MG63 (cell line): ENCODE results near the gene GALNS. TPM values are rescaled to one million over a fixed set of nuclear protein-coding genes. Genes with fewer than 3 reads are reported as not detected.
"Not testable (repeated sequence)": the region's sequence is repeated elsewhere in the genome, so short reads cannot be mapped to it uniquely, and the experiment has no call there.

Experiments used
- DNase-seq: peaks from one replicate; pipeline ENCODE4 v3.0.0-alpha.2; 2020
- H3K27me3 ChIP-seq: fragments of 250-450 bp; sonication (Bioruptor Pico); 2 replicates; pipeline ENCODE4 v1.5.1; 2020; ENCODE audit warnings: mild to moderate bottlenecking, moderate library complexity
- H3K36me3 ChIP-seq: fragments of 250-450 bp; sonication (Bioruptor Pico); 2 replicates; pipeline ENCODE4 v1.5.1; 2020; ENCODE audit warnings: mild to moderate bottlenecking, moderate library complexity
- H3K4me3 ChIP-seq: fragments of 250-450 bp; sonication (Bioruptor Pico); 2 replicates; pipeline ENCODE4 v1.5.1; 2020; ENCODE audit warnings: mild to moderate bottlenecking, moderate library complexity
- H3K9me3 ChIP-seq: fragments of 250-450 bp; sonication (Bioruptor Pico); 2 replicates; pipeline ENCODE4 v1.5.1; 2020; ENCODE audit warnings: mild to moderate bottlenecking, moderate library complexity
- total RNA-seq: library from RNA; depleted of rRNA; stranded (reverse); fragments of >200 nt; shearing (Covaris generic); gene quantifications from 2 replicates; pipeline ENCODE4 v1.2.3, GENCODE V29; 2014; ENCODE audit warnings: low replicate concordance; rRNA removed

The GALNS gene
- total RNA-seq = 8.8 and 11.3 TPM in 2 replicates

DNA sequence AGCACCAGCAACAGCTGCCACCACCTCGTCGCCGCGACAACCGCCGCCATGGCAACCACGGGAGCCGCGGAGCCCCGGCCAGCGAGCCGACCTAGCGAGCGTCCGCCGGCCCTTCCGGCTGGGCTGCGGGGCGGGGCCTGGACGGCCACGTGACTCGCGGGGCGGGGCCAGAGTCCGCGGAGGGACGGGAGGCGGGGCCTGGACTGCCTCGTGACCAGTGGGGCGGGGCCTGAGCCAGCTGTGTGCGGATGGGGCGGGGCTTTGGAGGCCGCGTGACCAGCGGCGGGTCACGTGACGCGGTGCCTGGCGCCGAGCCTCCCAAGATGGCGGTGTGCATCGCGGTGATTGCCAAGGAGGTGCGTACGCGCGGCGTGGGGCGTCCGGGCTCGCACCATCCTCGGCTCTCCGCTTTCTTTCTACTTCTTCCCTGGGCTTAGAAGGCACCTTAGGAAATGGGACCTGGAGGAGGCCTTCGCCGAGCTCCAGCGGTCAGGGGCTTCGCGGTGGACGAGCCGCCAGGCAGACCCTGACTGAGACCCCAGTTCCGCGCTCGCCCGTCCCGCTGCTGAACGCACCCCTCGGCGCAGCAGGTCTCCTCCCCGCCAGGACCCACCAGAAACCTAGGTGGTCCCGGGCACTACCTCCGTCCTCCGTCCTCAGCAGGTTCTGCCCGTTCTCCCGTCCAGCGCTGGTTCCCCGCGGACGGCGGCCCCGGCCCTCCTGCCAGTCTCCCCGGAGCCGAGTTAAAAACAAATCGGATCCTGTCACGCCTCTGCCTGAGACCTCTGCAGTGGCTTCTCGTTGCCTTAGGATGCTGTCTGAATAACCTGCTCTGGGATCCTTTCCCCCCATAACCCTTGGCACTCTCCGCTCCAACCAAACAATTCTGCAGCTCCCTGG is at the start of gene GALNS, which contains the start of gene TRAPPC2L:
Gene GALNS, minus strand, starts transcription at position 120 of the 900 bp plus-strand sequence. Its CDS starts 70 bp downstream, at position 50.
Gene TRAPPC2L, plus strand, starts transcription at position 300 of the 900 bp plus-strand sequence. Its CDS starts 24 bp downstream, at position 324.
- H3K9me3 ChIP-seq = no peaks in the 10 kb centered on the region
- peak; percentile 84 for DNase-seq
- no peaks in the 10 kb centered on the region for H3K27me3 ChIP-seq
- H3K4me3 ChIP-seq = peak within 1 kb of the TSS; percentile 86
- no peaks in the 10 kb centered on the region for H3K36me3 ChIP-seq

- no peak for DNase-seq
- no peaks in the 10 kb centered on the region for H3K27me3 ChIP-seq
- H3K9me3 ChIP-seq = no peaks in the 10 kb centered on the region
- H3K4me3 ChIP-seq = no peak overlapping the region
- no peaks in the 10 kb centered on the region for H3K36me3 ChIP-seq
Measured at GRCh38 chr16:88906020-88906419, 49.3 kb upstream of the GALNS start.

DNA sequence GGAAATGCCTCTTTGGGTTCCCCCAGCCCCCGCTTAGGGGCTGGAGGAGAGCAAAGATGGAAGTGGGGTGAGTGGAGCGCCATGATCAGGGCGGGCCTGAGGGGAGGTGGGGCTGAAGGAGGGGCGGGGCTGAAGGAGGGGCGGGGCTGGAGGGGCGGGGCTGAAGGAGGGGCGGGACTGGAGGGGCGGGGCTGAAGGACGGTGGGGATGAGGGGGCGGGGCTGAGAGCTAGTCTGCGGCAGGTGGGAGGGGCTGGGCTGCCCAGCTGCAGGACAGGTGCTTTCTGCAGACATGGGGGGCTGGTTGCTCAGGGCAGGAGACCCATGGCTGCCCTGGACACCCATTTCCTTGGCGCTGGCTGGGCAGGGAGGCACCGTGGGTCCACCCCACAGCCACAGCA is 48.8 kb upstream of the GALNS start:
- H3K4me3 ChIP-seq = no peak overlapping the region
- no peaks in the 10 kb centered on the region for H3K36me3 ChIP-seq
- H3K9me3 ChIP-seq = no peaks in the 10 kb centered on the region
- DNase-seq = no peak
- no peaks in the 10 kb centered on the region for H3K27me3 ChIP-seq

DNA sequence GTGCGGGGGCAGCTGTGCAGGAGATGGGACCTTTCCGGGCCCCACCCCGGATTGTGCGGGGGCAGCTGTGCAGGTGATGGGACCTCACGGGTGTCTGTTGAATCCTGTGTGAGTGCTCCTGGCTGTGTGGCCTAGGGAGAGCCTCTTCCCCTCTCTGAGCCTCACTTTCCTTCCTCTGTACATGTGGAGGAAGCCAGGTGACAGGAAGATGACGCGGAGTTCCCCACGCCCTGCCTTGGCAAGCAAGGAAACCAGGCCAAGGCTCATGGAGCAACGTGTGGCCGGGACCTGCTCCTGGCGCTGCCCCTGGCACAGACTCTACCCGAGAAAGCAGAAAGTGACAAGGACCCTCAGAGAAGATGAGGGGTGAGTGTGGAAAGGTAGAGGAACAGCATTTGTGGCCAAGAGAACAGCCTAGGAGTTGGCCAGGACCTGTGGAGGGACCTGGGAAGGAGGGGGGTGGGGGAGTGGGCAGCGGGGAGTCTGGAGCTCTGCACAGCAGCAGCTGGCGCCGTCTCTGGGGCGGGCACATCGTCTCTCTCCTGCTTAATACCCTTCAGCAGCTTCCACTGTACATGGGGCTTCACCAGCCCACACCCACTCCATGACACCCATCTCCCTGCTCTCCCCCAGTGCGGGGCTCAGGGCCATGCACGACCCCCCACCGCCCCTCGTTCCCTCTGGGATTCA is 48.1 kb upstream of the GALNS start:
- DNase-seq = no peak
- no peaks in the 10 kb centered on the region for H3K9me3 ChIP-seq
- H3K4me3 ChIP-seq = no peak overlapping the region

DNA sequence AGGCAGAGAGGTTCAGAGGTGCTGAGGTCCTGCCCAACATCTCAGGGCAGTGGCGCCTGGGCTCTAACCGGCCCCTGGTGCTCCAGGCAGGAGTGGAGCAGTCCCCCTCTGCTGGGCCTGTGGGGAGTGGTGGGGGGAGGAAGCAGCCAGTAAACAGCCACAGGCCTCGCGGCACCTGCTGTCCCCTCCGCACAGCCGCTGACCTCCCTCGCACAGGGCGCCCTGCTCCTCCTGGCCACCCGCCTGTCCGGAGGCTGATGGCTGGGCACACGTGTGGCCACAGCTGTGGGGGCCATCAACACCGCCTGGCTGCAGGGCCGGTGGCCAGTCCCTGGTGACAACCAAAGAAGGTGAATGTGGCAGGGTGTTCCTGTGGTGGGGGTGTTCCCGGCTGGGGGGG is 46.5 kb upstream of the GALNS start:
- Histone ChIP-seq H3K9me3 (no peaks in the 10 kb centered on the region), H3K4me3 (no peak overlapping the region), H3K27me3 (no peaks in the 10 kb centered on the region), H3K36me3 (no peaks in the 10 kb centered on the region)
- no peak for DNase-seq

More for the DNA sequence above, 48.1 kb upstream of the GALNS start:
- H3K36me3 ChIP-seq = no peaks in the 10 kb centered on the region
- no peaks in the 10 kb centered on the region for H3K27me3 ChIP-seq

DNA sequence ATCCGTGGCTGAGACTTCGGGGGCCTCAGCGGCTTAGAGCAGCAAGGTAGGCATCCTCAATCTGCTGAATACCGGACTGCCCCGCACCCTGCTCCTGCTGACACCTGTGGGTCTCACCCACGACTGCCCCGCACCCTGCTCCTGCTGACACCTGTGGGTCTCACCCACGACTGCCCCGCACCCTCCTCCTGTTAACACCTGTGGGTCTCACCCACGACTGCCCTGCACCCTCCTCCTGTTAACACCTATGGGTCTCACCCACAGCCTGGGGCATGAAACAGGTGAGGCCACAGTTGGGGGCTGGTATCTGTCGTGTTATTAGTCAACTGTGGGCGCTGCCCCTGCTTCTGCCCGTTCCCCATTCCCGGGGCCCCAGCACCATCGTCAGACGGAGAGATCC is 46.0 kb upstream of the GALNS start:
- Histone ChIP-seq H3K36me3 (no peaks in the 10 kb centered on the region), H3K9me3 (no peaks in the 10 kb centered on the region), H3K27me3 (no peaks in the 10 kb centered on the region), H3K4me3 (no peak overlapping the region)
- no peak for DNase-seq

GRCh38 chr16:88901718-88902337 is 45.1 kb upstream of the GALNS start:
- H3K36me3 ChIP-seq = no peaks in the 10 kb centered on the region
- no peak overlapping the region for H3K4me3 ChIP-seq
- H3K27me3 ChIP-seq = no peaks in the 10 kb centered on the region
- H3K9me3 ChIP-seq = no peaks in the 10 kb centered on the region
- DNase-seq = no peak

GRCh38 chr16:88900662-88901052 is 43.9 kb upstream of the GALNS start:
- DNase-seq = no peak
- Histone ChIP-seq H3K36me3 (no peaks in the 10 kb centered on the region), H3K27me3 (no peaks in the 10 kb centered on the region), H3K9me3 (no peaks in the 10 kb centered on the region), H3K4me3 (no peak overlapping the region)

DNA sequence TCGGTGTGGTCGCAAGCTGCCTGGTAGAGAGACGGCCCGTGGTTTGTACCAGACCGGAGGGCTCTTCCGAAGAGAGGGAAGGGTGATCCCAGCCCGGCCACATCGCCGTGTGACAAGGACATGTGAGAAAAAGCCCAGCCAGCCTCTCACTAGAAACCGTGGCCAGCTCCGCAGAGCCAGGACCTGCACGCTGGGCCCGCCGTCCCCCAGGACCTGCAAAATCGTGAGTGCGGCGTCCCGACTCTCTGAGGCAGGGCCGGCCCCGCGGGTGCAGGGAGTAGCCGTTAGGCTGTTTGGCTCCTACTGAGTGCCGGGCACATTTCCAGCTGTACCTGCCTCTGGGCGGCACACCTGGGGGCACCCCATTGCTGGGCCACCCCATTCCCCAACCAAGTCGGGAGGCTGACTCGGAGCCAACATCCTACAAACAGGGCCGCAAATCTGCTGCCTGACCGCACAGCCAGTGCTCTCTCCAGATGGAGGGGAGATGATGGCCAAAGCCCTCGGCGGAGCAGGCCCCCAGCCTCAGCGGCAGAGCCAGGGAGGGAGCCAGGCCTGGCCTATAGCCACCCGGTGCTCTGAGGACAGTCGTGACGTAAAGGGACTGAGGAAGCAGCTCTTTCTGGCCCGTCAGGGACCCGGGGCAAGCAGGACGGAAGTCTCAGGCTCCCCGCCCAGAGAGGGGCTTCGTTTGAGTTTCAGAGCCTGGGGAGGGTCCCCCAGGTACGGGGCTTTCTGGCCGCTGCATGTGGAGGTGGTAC is 43.3 kb upstream of the GALNS start:
- DNase-seq = no peak

GRCh38 chr16:88897696-88898425 is 41.1 kb upstream of the GALNS start:
- no peaks in the 10 kb centered on the region for H3K36me3 ChIP-seq
- DNase-seq = no peak
- H3K4me3 ChIP-seq = no peak overlapping the region
- H3K9me3 ChIP-seq = no peaks in the 10 kb centered on the region
- no peaks in the 10 kb centered on the region for H3K27me3 ChIP-seq

More for the DNA sequence above, 43.3 kb upstream of the GALNS start:
- no peak overlapping the region for H3K4me3 ChIP-seq
- H3K9me3 ChIP-seq = no peaks in the 10 kb centered on the region
- H3K27me3 ChIP-seq = no peaks in the 10 kb centered on the region
- no peaks in the 10 kb centered on the region for H3K36me3 ChIP-seq

DNA sequence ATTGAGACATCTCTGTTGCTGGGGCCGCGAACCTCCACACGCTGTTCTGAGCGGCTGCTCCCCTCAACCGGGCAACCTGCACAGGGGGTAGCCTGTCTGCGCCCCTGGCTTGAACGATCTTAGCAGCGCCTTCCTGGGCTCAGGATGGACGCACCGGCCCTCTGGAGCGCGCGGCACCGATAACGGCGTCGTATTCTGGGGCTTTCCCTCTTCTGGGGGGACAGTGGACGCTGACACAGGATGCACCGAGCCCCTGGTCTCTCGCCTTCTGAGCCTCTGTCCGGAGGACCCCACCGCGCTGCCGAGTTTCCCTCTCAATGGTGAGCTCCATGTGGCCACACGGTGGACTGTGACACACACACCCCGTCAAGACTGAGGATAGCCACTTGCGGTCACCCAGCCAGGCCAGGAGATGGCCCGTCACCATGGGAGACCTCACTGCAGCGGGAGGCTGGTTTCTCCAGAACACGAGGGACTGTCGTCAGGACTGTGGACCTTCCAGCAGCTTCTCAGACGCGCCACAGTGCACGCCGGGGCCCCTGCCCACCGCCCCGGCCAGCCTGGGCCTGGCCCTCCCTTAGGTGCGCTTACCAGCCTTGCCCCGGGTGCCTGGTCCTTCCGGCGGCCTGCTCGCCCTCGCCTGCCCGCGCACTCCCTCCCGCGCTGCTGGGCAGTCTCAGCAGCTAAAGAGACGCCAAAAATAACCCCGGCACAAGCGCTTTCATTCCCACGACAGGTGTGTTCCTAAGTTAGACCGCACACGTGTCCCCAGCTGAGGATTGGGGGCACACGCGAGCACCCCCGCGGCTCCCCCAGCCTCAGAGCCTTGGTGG is 39.7 kb upstream of the GALNS start:
- no peak for DNase-seq
- H3K4me3 ChIP-seq = no peak overlapping the region
- no peaks in the 10 kb centered on the region for H3K27me3 ChIP-seq
- no peaks in the 10 kb centered on the region for H3K9me3 ChIP-seq
- no peaks in the 10 kb centered on the region for H3K36me3 ChIP-seq

- no peak for DNase-seq
- H3K36me3 ChIP-seq = no peaks in the 10 kb centered on the region
- no peaks in the 10 kb centered on the region for H3K9me3 ChIP-seq
- H3K4me3 ChIP-seq = no peak overlapping the region
- H3K27me3 ChIP-seq = no peaks in the 10 kb centered on the region
Measured at GRCh38 chr16:88895335-88895734, 38.6 kb upstream of the GALNS start.

- Histone ChIP-seq H3K4me3 (no peak overlapping the region), H3K36me3 (no peaks in the 10 kb centered on the region), H3K27me3 (no peaks in the 10 kb centered on the region), H3K9me3 (no peaks in the 10 kb centered on the region)
- no peak for DNase-seq
Measured at GRCh38 chr16:88894681-88895300, 38.0 kb upstream of the GALNS start.

DNA sequence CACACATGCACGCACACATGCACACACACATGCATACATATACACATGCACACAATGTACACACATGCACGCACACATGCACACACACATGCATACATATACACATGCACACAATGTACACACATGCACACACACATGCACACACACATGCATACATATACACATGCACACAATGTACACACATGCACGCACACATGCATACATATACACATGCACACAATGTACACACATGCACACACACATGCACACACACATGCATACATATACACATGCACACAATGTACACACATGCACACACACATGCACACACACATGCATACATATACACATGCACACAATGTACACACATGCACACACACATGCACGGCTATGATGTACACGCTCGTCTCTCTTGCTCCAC is 37.5 kb upstream of the GALNS start:
- DNase-seq, H3K9me3 ChIP-seq, H3K4me3 ChIP-seq, H3K36me3 ChIP-seq, H3K27me3 ChIP-seq: not testable (repeated sequence)
